ENCODE measurements around the gene PLEKHB2.

DNA sequence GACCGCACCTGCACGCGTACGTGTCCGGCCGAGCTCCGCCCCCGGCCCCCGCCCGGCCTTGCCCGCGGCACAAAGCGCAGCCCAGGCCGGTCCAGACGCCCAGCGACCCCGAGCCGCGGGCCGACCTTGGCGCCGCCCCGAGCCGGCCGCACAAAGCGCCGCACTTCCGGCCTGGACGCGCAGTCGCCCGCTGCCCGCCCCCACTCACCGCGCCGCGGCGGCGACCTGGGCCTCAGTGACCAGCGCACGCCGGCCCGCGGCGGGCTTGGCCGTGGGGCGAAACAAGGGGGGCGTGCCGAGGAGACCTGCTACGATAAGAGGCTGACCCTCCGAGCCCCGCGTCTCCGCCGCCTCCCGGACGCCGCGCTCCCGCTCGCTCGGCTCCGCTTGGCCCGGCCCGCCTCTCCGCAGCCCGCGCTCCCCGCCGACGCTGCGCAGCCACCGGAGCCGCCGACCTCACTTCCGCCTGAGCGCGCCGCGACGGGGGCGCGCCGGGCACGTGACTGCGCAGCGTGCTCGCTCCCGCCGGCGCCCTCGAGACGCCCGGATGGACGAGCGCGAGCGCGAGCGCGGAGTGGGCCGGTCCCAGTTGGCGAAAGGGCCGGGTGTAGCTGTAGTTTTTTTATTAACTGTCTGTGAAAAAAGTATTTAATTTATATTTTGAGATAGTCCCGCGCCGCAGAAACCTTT lies 12.0 kb upstream of the PLEKHB2 start, which contains the start of gene FAM168B:
- TF ChIP-seq POLR2A (IDR thresholded peaks at IDR 0.05) (peak; percentile 94 to 96), EP300 (IDR thresholded peaks at IDR 0.05) (no peak)
